K562 (cell line): ENCODE results near the gene CERS1. TPM values are rescaled to one million over a fixed set of nuclear protein-coding genes. Genes with fewer than 3 reads are reported as not detected.

Experiments
- ATAC-seq: fragments of 200-7000 bp; cut with Tn5 transposase; 3 replicates; pipeline ENCODE4 v1.9.1; 2020; ENCODE audit warnings: moderate library complexity
- BruUV-seq: library from RNA; stranded (reverse); fragments of 400-500 nt; replicated peaks from 2 replicates; lab custom pipeline; 2021; lab: Mats Ljungman, UMichigan
- CTCF ChIA-PET: fragments of 300-600 bp; formaldehyde crosslinking; extraction: SDS; loops from one replicate; lab custom pipeline; 2021; ENCODE audit warnings: low intra/inter-chr PET ratio; lab: Yijun Ruan, JAX
- POLR2A ChIA-PET: fragments of 300-600, 350-650 bp; sonication (Branson Sonifier 250); formaldehyde crosslinking; extraction: SDS; loops from one replicate; lab custom pipeline; 2021; ENCODE audit warnings: antibody characterized with exemption, inconsistent platforms; lab: Yijun Ruan, JAX
- DNase-seq, 4 experiments: peaks; one replicate each; pipeline versions ENCODE4 v3.0.0 to v3.0.0-alpha.2; 2011 to 2018; ENCODE audit warnings: low spot score in 3 of 4, mixed read lengths in 3 of 4; ENCODE audit errors: extremely low read depth in 1 of 4
- FAIRE-seq: peaks from 2 replicates; lab custom pipeline; 2011; peaks lifted over from hg19 to GRCh38; lab: Jason Lieb, UNC
- H2AFZ ChIP-seq: 2 replicates; pipeline ENCODE4 v1.6.0; 2011; ENCODE audit warnings: low read depth, low read length, control low read depth, inconsistent platforms
- H3K27ac ChIP-seq: fragments of 200-600 bp; 3 replicates; pipeline ENCODE4 v1.8.0; 2011; ENCODE audit warnings: low read depth, mild to moderate bottlenecking, control low read depth, inconsistent platforms, low read length, moderate library complexity, mixed read lengths; ENCODE audit errors: extremely low read depth
- H3K27me3 ChIP-seq, 2 experiments: fragments of 300-600 bp in 1 of 2; 2 replicates in 1 of 2; 3 replicates in 1 of 2; pipeline versions ENCODE4 v1.6.0 to v1.8.0; 2011; ENCODE audit warnings: inconsistent platforms in 2 of 2, low read length in 2 of 2, mild to moderate bottlenecking in 1 of 2, mixed read lengths in 1 of 2, moderate library complexity in 1 of 2; ENCODE audit not compliant: control insufficient read depth in 2 of 2, insufficient read depth in 2 of 2
- H3K36me3 ChIP-seq: fragments of 300-600 bp; 3 replicates; pipeline ENCODE4 v1.8.0; 2011; ENCODE audit warnings: mild to moderate bottlenecking, low read length, inconsistent platforms; ENCODE audit not compliant: control insufficient read depth, insufficient read depth
- H3K4me1 ChIP-seq, 2 experiments: fragments of 200-600 bp in 1 of 2; replicated peaks in 1 of 2; 2 replicates in 1 of 2; 3 replicates in 1 of 2; pipeline versions ENCODE4 v1.5.1 to v1.8.0; 2011; ENCODE audit warnings: inconsistent platforms in 2 of 2, low read length in 2 of 2, mild to moderate bottlenecking in 1 of 2, mixed read lengths in 1 of 2, moderate library complexity in 1 of 2; ENCODE audit not compliant: control insufficient read depth in 2 of 2, insufficient read depth in 2 of 2
- H3K4me2 ChIP-seq: 2 replicates; pipeline ENCODE4 v1.6.1; 2011; ENCODE audit warnings: low read length, control low read depth, inconsistent platforms, mixed read lengths; ENCODE audit not compliant: insufficient read depth
- H3K4me3 ChIP-seq: fragments of 200-600 bp; sonication (generic), shearing (Covaris generic); 2 replicates; pipeline ENCODE4 v1.5.1; 2016; ENCODE audit warnings: control low read depth, inconsistent platforms
- H3K79me2 ChIP-seq: fragments of 200-600 bp; 3 replicates; pipeline ENCODE4 v1.8.0; 2011; ENCODE audit warnings: low read length, inconsistent platforms; ENCODE audit not compliant: control insufficient read depth, insufficient read depth
- H3K9ac ChIP-seq, 2 experiments: 2 replicates each; pipeline versions ENCODE4 v1.6.0 to v1.6.1; 2011; ENCODE audit warnings: low read depth in 2 of 2, low read length in 2 of 2, control low read depth in 1 of 2, inconsistent platforms in 1 of 2, mild to moderate bottlenecking in 1 of 2, mixed read lengths in 1 of 2; ENCODE audit not compliant: insufficient read depth in 1 of 2
- H3K9me1 ChIP-seq: one replicate; pipeline ENCODE4 v1.6.0; 2011; ENCODE audit warnings: inconsistent platforms, mild to moderate bottlenecking, low read length, moderate library complexity; ENCODE audit not compliant: control insufficient read depth, insufficient read depth
- H3K9me3 ChIP-seq: replicated peaks from 2 replicates; pipeline ENCODE4 v1.5.1; 2011; ENCODE audit warnings: low read depth, low read length, inconsistent platforms; ENCODE audit not compliant: control insufficient read depth, insufficient read depth
- H4K20me1 ChIP-seq: replicated peaks from 2 replicates; pipeline ENCODE4 v1.6.1; 2011; ENCODE audit warnings: low read length, inconsistent platforms, mixed read lengths; ENCODE audit not compliant: control insufficient read depth, insufficient read depth
- CCNT2 ChIP-seq: IDR thresholded peaks from 2 replicates; pipeline ENCODE4 v1.6.1; 2011; ENCODE audit warnings: borderline replicate concordance, low read depth, mild to moderate bottlenecking, moderate library complexity, mixed read lengths, low read length; ENCODE audit not compliant: insufficient read length; ENCODE audit errors: extremely low read depth
- CHD2 ChIP-seq: IDR thresholded peaks from 2 replicates; pipeline ENCODE4 v1.6.1; 2011; ENCODE audit warnings: low read depth, low read length
- GATA2 ChIP-seq: sonication (generic); formaldehyde crosslinking; IDR thresholded peaks from 2 replicates; pipeline ENCODE4 v1.4.0; 2020; ENCODE audit warnings: mild to moderate bottlenecking, missing genetic modification reagents
- JUN ChIP-seq, 2 experiments: sonication (generic) in 1 of 2; formaldehyde crosslinking in 1 of 2; IDR thresholded peaks; 2 replicates each; pipeline versions ENCODE4 v1.6.1 to v1.8.0; 2012 to 2022; ENCODE audit warnings: borderline replicate concordance in 2 of 2, mild to moderate bottlenecking in 2 of 2, improper control_type of control experiment in 1 of 2, low read depth in 1 of 2, low read length in 1 of 2, missing genetic modification reagents in 1 of 2
- POLR2A ChIP-seq: fragments of 450-650 bp; conservative IDR thresholded peaks from 2 replicates; pipeline ENCODE4 v1.6.1; 2016
- SIN3B ChIP-seq: fragments of 450-650 bp; IDR thresholded peaks from 2 replicates; pipeline ENCODE4 v1.6.1; 2017; ENCODE audit warnings: low read depth, mild to moderate bottlenecking, moderate library complexity
- ZFPM2 ChIP-seq: fragments of 250-450 bp; sonication (Bioruptor Pico); IDR thresholded peaks from 2 replicates; pipeline ENCODE4 v1.5.1; 2022; ENCODE audit warnings: mild to moderate bottlenecking
- ZNF347 ChIP-seq: fragments of 450-650 bp; formaldehyde crosslinking; IDR thresholded peaks from 2 replicates; pipeline ENCODE4 v1.4.0; 2020; ENCODE audit warnings: low read depth, mild to moderate bottlenecking, moderate library complexity
- WGBS: fragments of 100-300 bp; shearing (Covaris generic); methylation state at CpG from one replicate; pipeline ENCODE4 v1.1.6; 2016; ENCODE audit warnings: low coverage, mixed read lengths; ENCODE audit not compliant: insufficient coverage; ENCODE audit errors: missing lambda C conversion rate; 5-methylcytosine and 5-hydroxymethylcytosine counted together
- in situ Hi-C: fragments of 300-500 bp; cut with MboI; formaldehyde crosslinking; loops from 4 replicates; pipeline ENCODE4 v1.15.0; 2018; ENCODE audit warnings: inconsistent platforms, mixed read lengths
- intact Hi-C: fragments of 100-400 bp; cut with micrococcal nuclease; formaldehyde crosslinking; loops from 2 replicates; pipeline ENCODE4 v1.14.2; 2022
- polyA plus RNA-seq, 8 experiments: library from polyadenylated mRNA; depleted of rRNA in 4 of 8; stranded (reverse) in 5 of 8; unstranded in 3 of 8; fragments of >200 nt; fragmentation: Nextera tagmentation in 2 of 8; fragmentation: Illumina TruSeq in 1 of 8; extraction: Ambion mirVana in 2 of 8; extraction: Trizol in 1 of 8; gene quantifications; 2 replicates each; pipeline versions ENCODE4 v1.2.1 to v1.2.3, GENCODE V29; 2011 to 2014; ENCODE audit warnings: inconsistent platforms in 1 of 8, missing spikeins in 1 of 8
- total RNA-seq, 7 experiments: library from RNA; depleted of rRNA in 6 of 7; stranded (reverse); fragments of >200 nt in 6 of 7; fragmentation: Illumina TruSeq in 2 of 7; extraction: Trizol in 2 of 7; gene quantifications; 2 replicates each; pipeline versions ENCODE4 v1.2.1 to v1.2.3, GENCODE V29; 2011 to 2021; ENCODE audit warnings: low replicate concordance in 1 of 7
- TF ChIP-seq, protein P1 (sequence below): fragments of 250-450 bp; sonication (Bioruptor Pico); IDR thresholded peaks from 2 replicates; pipeline ENCODE4 v1.4.0; 2020; ENCODE audit warnings: mild to moderate bottlenecking, moderate library complexity

The CERS1 gene
- total and polyA plus RNA-seq, 9 of the 15 experiments (the other 6 are each of a cell fraction or from before 2014, with no cell fraction given): 0.33 to 1.5 (median 0.86) TPM; not detected in 2

GRCh38 chr19:18861235-18861634 lies 34.7 kb downstream of the CERS1 start:
- no peak for FAIRE-seq
- peaks cover 0 to 13% of the 10 kb centered on the region in 2 experiments; a peak in 3 of 5 replicates for H3K4me1 ChIP-seq
- CTCF ChIA-PET: interaction anchor here (0.6 kb wide), 1 partner anchor 431 kb away, joined by 3 read pairs; no protein-coding TSS in a partner anchor
- H3K27ac ChIP-seq: no peak overlapping the region
- no TSS peak for BruUV-seq
- DNase-seq: no peak
- ATAC-seq: no peak
- WGBS: 90% methylated on average over 9 of the region's 9 CpGs
- no peak overlapping the region for H3K4me3 ChIP-seq
- peaks cover 6% of the 10 kb centered on the region for H3K9me1 ChIP-seq
- peaks cover 7% of the 10 kb centered on the region; the same call in 1 of the 2 replicates for H4K20me1 ChIP-seq
- no peaks in the 10 kb centered on the region for H3K79me2 ChIP-seq
- H3K36me3 ChIP-seq: peaks cover 99% of the 10 kb centered on the region; the same call in 2 of the 3 replicates
- no peak overlapping the region for H3K4me2 ChIP-seq
- POLR2A ChIA-PET: interaction anchor here (1.0 kb wide), 1 partner anchor 12 kb away, joined by 3 read pairs; no protein-coding TSS in a partner anchor
- no peaks in the 10 kb centered on the region for H3K9me3 ChIP-seq
- in situ Hi-C loops: loop anchor here (5.0 kb wide), 1 partner anchor 409 kb away; no protein-coding TSS in a partner anchor
- intact Hi-C loops: no loop called here
- H2AFZ ChIP-seq: no peak overlapping the region
- H3K9ac ChIP-seq: no peak overlapping the region
- no peaks in the 10 kb centered on the region for H3K27me3 ChIP-seq
- TF ChIP-seq CCNT2 (no peak), GATA2 (CRISPR knock-in tag) (no peak), POLR2A (no peak), JUN (IDR thresholded peaks at IDR 0.05; ENCODE audit: borderline replicate concordance, low read depth, low read length) (no peak), JUN (CRISPR knock-in tag; IDR thresholded peaks at IDR 0.05; ENCODE audit: borderline replicate concordance) (no peak), SIN3B (no peak), CHD2 (no peak), ZNF347 (no peak), ZFPM2 (CRISPR knock-in tag) (no peak)
- TF ChIP-seq, protein P1, sequence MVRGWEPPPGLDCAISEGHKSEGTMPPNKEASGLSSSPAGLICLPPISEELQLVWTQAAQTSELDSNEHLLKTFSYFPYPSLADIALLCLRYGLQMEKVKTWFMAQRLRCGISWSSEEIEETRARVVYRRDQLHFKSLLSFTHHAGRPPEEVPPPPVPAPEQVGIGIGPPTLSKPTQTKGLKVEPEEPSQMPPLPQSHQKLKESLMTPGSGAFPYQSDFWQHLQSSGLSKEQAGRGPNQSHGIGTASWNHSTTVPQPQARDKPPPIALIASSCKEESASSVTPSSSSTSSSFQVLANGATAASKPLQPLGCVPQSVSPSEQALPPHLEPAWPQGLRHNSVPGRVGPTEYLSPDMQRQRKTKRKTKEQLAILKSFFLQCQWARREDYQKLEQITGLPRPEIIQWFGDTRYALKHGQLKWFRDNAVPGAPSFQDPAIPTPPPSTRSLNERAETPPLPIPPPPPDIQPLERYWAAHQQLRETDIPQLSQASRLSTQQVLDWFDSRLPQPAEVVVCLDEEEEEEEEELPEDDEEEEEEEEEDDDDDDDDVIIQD (CRISPR knock-in tag): no peak
